Left ventricle myocardium inferior (tissue), 1 donor: ENCODE results near the gene PROSER2. TPM values are rescaled to one million over a fixed set of nuclear protein-coding genes. Genes with fewer than 3 reads are reported as not detected.
A peak's percentile ranks its signal among the peaks of the same experiment; 100 is the strongest.

Experiments
- DNase-seq: peaks from one replicate; pipeline ENCODE4 v3.0.0-alpha.2; 2020
- H3K27ac ChIP-seq: fragments of 200-600 bp; replicated peaks from 2 replicates; pipeline ENCODE4 v1.8.0; 2021
- H3K27me3 ChIP-seq: fragments of 200-600 bp; 2 replicates; pipeline ENCODE4 v1.8.0; 2021; ENCODE audit warnings: low read depth
- H3K36me3 ChIP-seq: fragments of 200-600 bp; 2 replicates; pipeline ENCODE4 v1.8.0; 2021
- H3K4me1 ChIP-seq: fragments of 200-600 bp; 2 replicates; pipeline ENCODE4 v1.8.0; 2021
- H3K4me3 ChIP-seq: fragments of 200-600 bp; 2 replicates; pipeline ENCODE4 v1.8.0; 2021; ENCODE audit warnings: mild to moderate bottlenecking, moderate library complexity
- H3K9me3 ChIP-seq: fragments of 200-600 bp; replicated peaks from 2 replicates; pipeline ENCODE4 v1.8.0; 2021
- intact Hi-C: fragments of 100-400 bp; cut with micrococcal nuclease; formaldehyde crosslinking; loops from one replicate; pipeline ENCODE4 v1.11.0; 2022
- total RNA-seq: library from RNA; stranded (reverse); fragmentation: NEBNext Ultra II Directional; extraction: Animal tissue kit (Norgen Biotek cat#: 25700); gene quantifications from one replicate; pipeline ENCODE4 v1.2.1, GENCODE V29; 2021
- TF ChIP-seq, protein P1 (sequence below): fragments of 200-600 bp; IDR thresholded peaks from 2 replicates; pipeline ENCODE4 v1.8.0; 2021; ENCODE audit warnings: antibody characterized with exemption, mild to moderate bottlenecking, borderline replicate concordance
- donor health status: DM: no; HTN: yes; CAD: no; lungs with severe emphysema.

PROSER2 gene
- total RNA-seq, 1 donor from 2014 or later = 0.52 TPM

DNA sequence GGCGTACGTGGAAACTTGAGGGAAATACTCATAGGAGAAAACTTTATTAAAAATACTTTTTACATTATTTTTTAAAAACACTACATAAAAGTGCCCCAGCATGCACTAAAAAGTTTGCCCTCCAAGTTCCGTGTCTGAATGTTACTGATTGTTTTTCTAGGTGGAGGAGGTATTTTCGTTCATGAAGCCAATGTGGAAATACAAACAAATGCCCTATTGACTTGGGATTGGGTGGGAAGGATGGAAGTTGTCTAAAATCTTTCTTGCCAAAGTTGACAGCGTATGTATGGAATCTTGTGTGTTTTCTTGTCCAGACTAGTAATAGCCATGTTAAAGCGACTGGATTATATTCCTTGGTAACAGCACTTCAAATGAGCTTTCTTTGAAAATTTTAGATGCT, 1.2 kb downstream of the PROSER2 start:
- intact Hi-C loops = no loop called here
- TF ChIP-seq, protein P1, sequence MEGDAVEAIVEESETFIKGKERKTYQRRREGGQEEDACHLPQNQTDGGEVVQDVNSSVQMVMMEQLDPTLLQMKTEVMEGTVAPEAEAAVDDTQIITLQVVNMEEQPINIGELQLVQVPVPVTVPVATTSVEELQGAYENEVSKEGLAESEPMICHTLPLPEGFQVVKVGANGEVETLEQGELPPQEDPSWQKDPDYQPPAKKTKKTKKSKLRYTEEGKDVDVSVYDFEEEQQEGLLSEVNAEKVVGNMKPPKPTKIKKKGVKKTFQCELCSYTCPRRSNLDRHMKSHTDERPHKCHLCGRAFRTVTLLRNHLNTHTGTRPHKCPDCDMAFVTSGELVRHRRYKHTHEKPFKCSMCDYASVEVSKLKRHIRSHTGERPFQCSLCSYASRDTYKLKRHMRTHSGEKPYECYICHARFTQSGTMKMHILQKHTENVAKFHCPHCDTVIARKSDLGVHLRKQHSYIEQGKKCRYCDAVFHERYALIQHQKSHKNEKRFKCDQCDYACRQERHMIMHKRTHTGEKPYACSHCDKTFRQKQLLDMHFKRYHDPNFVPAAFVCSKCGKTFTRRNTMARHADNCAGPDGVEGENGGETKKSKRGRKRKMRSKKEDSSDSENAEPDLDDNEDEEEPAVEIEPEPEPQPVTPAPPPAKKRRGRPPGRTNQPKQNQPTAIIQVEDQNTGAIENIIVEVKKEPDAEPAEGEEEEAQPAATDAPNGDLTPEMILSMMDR = no peak
- no peak for DNase-seq

GRCh38 chr10:11824825-11825224, 1.7 kb downstream of the PROSER2 start:
- TF ChIP-seq, protein P1 = no peak
- no peak for DNase-seq
- Histone ChIP-seq H3K4me3 (peak overlapping the region; percentile 86), H3K9me3 (no peaks in the 10 kb centered on the region), H3K27me3 (peaks cover 25% of the 10 kb centered on the region), H3K27ac (no peak overlapping the region), H3K4me1 (peaks cover 20% of the 10 kb centered on the region), H3K36me3 (no peaks in the 10 kb centered on the region)
- intact Hi-C loops = no loop called here

More for the DNA sequence above, 1.2 kb downstream of the PROSER2 start:
- H3K9me3 ChIP-seq = no peaks in the 10 kb centered on the region
- peaks cover 20% of the 10 kb centered on the region for H3K4me1 ChIP-seq
- H3K27me3 ChIP-seq = peaks cover 25% of the 10 kb centered on the region
- no peaks in the 10 kb centered on the region for H3K36me3 ChIP-seq
- H3K4me3 ChIP-seq = peak overlapping the region; percentile 86
- no peak overlapping the region for H3K27ac ChIP-seq

DNA sequence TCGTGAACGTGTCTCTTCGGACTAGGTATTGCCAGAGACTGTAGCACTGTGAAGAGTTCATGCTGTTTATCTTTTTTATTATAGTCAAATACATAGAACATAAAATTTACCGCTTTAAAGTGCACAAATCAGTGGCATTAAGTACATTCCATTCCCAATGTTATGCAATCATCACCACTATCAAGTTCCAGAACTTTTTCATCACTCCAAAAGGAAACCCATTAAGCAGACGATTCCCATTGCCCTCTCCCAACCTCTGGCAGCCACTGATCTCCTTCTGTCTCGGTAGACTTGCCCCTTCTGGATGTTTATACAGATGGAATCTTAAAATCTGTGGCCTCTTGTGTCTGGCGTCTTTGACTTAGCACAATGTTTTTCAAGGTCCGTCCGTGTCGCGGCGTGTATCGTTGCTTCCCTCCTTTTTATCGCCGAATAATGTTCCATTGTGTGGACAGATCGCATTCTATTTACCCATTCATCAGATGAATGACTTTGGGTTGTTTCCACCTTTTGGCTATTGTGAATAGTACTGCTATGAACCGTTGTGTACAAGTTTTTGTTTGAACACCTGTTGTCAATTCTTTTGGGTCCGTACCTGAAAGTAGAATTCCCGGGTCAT, 2.7 kb downstream of the PROSER2 start:
- TF ChIP-seq, protein P1 = no peak
- Histone ChIP-seq H3K36me3 (no peaks in the 10 kb centered on the region), H3K27me3 (peaks cover 20% of the 10 kb centered on the region), H3K27ac (no peak overlapping the region), H3K4me1 (peaks cover 20% of the 10 kb centered on the region), H3K9me3 (no peaks in the 10 kb centered on the region), H3K4me3 (no peak overlapping the region)
- DNase-seq = no peak
- intact Hi-C loops = no loop called here

DNA sequence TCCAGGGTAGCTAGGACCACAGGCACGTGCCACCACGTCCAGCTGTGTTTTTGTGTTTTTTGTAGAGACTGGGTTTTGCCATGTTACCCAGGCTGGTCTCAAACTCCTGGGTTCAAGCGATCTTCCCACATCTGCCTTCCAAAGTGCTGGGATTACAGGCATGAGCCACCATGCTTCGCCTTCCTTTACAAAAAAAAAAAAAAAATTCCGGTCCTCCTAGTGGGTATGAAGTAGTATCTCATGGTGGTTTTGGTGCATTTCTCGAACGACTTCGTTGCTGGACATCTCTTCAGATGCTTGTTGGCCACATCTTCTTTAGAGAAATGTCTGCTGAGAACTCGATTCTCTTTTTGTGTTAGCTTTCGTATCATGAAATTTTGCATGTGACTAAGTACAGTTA, 3.9 kb downstream of the PROSER2 start:
- Histone ChIP-seq H3K27me3 (peaks cover 14% of the 10 kb centered on the region), H3K9me3 (no peaks in the 10 kb centered on the region), H3K4me1 (peaks cover 20% of the 10 kb centered on the region), H3K36me3 (no peaks in the 10 kb centered on the region), H3K27ac (no peak overlapping the region), H3K4me3 (no peak overlapping the region)
- TF ChIP-seq, protein P1 = no peak
- intact Hi-C loops = no loop called here
- DNase-seq = no peak

DNA sequence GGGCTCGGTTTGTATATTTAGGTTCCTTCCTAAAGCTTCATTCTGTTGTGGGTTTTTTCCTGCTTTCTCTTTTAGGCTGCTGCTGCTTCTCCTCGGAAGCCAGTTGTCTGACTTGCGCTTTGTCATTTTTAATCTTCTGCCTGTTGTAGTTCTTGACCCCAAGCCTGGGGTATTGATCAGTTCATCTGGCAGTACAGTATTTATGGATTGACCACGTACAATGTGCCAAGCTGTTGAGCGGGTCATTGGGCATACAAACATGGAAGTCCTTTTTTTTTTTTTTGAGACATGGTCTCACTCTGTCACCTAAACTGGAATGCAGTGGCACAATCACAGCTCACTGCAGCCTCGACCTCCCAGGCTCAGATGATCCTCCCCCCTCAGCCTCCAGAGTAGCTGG, 4.3 kb downstream of the PROSER2 start:
- Histone ChIP-seq H3K4me1 (peaks cover 20% of the 10 kb centered on the region), H3K27me3 (peaks cover 14% of the 10 kb centered on the region), H3K27ac (no peak overlapping the region), H3K9me3 (no peaks in the 10 kb centered on the region), H3K4me3 (no peak overlapping the region), H3K36me3 (no peaks in the 10 kb centered on the region)
- intact Hi-C loops = no loop called here
- TF ChIP-seq, protein P1 = no peak
- DNase-seq = no peak
